RWPE1 (cell line): Measurements from ENCODE around the gene GPX4.
A peak's percentile ranks its signal among the peaks of the same experiment; 100 is the strongest.

ENCODE experiments used
- CTCF ChIA-PET: fragments of 350-600 bp; sonication (Branson Sonifier 250); formaldehyde crosslinking; extraction: SDS; loops from one replicate; lab custom pipeline; 2021; lab: Yijun Ruan, JAX
- POLR2A ChIA-PET: fragments of 400-600 bp; formaldehyde crosslinking; extraction: SDS; loops from one replicate; lab custom pipeline; 2020; ENCODE audit warnings: antibody characterized with exemption; ENCODE audit not compliant: low non-redundant PET; lab: Yijun Ruan, JAX
- DNase-seq: peaks from one replicate; pipeline ENCODE4 v3.0.0; 2012; ENCODE audit warnings: low spot score
- H3K27ac ChIP-seq: fragments of 450-650 bp; 2 replicates; pipeline ENCODE4 v1.5.1; 2017
- CTCF ChIP-seq: fragments of 450-650 bp; conservative IDR thresholded peaks from 2 replicates; pipeline ENCODE4 v1.5.1; 2017; ENCODE audit warnings: low read depth, mild to moderate bottlenecking

Gene GPX4

DNA sequence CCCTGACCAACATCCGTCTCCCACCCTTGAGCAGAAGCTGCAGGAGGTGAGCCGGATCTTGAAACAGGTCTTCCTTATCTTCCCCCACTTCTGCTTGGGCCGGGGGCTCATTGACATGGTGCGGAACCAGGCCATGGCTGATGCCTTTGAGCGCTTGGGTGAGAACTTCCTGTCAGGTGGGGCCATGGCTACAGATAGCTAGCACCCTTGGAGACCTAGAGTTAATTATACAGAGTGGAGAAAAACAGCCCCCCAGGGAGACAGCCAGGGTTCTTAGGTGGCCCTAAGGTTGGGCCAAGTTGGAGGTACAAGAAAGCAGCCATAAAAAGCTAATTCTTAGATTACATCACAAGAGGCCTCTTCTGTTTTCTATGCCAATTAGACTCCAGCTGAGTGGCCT lies 45.7 kb upstream of the GPX4 start:
- POLR2A ChIA-PET, result interaction anchor here (0.5 kb wide), 1 partner anchor 155 kb away, joined by 3 read pairs; no protein-coding TSS in a partner anchor
- CTCF ChIA-PET, result no interaction called here
- TF ChIP-seq CTCF, result no peak
- H3K27ac ChIP-seq, result no peak overlapping the region
- no peak for DNase-seq

DNA sequence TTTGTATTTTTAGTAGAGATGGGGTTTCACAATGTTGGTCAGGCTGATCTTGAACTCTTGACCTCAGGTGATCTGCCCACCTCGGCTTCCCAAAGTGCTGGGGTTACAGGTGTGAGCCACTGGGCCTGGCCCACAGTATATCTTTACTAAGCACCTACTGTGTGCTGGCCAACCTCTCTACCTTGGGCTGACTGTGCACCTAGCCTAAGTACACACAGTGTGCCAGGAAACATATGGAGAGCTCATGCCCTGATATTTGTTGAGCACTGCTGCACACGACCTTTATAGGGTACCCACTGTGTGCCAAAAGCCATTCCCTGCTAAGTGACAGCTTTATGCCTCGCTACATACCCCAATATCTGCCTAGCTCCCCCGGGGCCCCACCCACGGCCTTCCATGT lies 43.1 kb upstream of the GPX4 start:
- CTCF ChIA-PET, result no interaction called here
- 0 out of 2 replicates have a peak overlapping the region, but pooled peaks have one; percentile 11 for H3K27ac ChIP-seq
- no peak for DNase-seq
- TF ChIP-seq CTCF, result no peak
- POLR2A ChIA-PET, result no interaction called here

DNA sequence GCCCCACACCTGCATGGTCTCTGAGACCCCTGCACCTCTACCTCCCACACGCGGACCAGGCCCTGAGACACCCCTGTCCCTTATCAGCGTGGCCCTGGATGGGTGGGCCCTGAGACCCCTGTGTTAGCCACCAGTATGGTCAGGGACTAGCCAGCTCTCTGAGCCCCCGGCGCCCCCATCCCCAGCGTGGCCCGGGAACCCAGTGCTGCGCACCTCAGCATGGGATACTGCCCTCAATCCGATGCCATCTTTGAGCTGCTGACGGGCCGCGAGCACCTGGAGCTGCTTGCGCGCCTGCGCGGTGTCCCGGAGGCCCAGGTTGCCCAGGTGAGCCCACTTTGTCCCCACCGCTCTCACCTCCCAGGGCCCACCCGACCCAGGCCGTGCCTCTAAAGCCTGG lies 41.8 kb upstream of the GPX4 start:
- ChIA-PET CTCF (no interaction called here), POLR2A (interaction anchor here (0.5 kb wide), 1 partner anchor 25 kb away, joined by 3 read pairs; no protein-coding TSS in a partner anchor)
- DNase-seq, result no peak
- TF ChIP-seq CTCF, result no peak
- peak overlapping the region; percentile 11 for H3K27ac ChIP-seq

DNA sequence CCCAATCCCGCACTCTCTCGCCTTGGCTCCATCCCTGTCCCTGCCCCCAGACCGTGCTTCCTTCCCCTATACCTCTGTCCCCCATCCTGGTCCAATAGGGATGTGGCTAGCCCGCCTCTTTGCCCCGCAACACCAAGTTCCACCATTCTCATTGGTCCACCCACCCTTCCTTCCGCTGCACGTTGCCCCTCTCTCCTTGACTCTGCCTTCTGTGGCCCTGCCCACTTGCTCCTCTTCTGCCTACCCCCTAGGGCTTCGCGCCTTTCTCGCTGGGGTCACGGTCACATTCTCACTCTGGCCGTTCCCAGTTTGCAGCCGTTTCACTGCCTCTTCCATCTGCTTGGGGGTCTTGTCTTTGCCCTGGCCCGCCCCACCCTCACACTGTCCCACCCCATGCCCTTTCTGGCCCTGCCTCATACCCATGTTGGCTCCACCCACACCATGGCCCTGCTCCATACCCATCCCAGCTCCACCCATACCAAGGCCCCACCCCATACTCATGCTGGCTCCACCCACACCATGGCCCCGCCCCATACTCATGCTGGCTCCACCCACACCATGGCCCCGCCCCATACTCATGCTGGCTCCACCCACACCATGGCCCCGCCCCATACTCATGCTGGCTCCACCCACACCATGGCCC lies 41.3 kb upstream of the GPX4 start:
- H3K27ac ChIP-seq, result peak overlapping the region; percentile 11; the same call in 1 of the 2 replicates
- CTCF ChIA-PET, result no interaction called here
- POLR2A ChIA-PET, result interaction anchor here (0.5 kb wide), 1 partner anchor 25 kb away, joined by 3 read pairs; no protein-coding TSS in a partner anchor
- TF ChIP-seq CTCF, result no peak
- DNase-seq, result peak; percentile 48

- ChIA-PET CTCF (no interaction called here), POLR2A (no interaction called here)
- no peak for TF ChIP-seq CTCF
- H3K27ac ChIP-seq, result peak overlapping the region; percentile 83; the same call in 1 of the 2 replicates
- DNase-seq, result peak; percentile 39
These were observed 40.5 kb upstream of the GPX4 start for GRCh38 chr19:1063030-1063908.

GRCh38 chr19:1063909-1064660 lies 39.7 kb upstream of the GPX4 start:
- peak overlapping the region; percentile 83 for H3K27ac ChIP-seq
- ChIA-PET CTCF (interaction anchor here (0.5 to 1.5 kb wide), 10 partner anchors 8 to 159 kb away, joined by 3 to 8 read pairs (median 3); no protein-coding TSS in a partner anchor), POLR2A (no interaction called here)
- TF ChIP-seq CTCF, result no peak
- no peak for DNase-seq
